ENCODE results near the gene PTPRN2.

DNA sequence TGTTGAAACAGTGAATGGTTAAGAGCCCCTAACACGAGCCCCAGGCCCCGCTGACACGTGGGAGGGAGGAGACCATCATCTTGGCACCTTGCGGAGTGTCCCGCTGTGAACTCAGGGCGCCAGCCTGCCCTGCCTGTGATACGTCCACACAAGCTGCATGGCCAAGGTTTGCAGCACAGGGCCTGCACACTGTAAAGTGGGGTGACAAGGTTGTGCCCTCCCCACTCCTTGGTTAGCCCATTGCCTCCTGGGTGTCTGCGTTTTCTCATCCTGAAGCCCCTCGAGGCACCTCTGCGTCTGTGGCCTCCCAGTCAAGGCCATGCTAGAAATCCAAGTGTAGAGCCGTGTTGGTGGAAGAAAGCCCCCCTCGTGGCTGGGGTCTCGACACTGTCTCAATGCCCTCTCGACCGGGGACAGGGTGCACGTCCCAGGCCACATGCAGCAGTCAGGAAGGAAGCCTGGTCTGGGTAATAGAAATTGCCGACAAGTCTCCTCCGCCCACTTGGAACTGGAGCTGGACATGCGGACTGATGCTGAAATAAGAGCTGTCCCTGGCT lies 1058.8 kb downstream of the PTPRN2 start:
- no peak for TF ChIP-seq GATA3 (IDR thresholded peaks at IDR 0.05; ENCODE audit: low read depth, low read length)
- TF ChIP-seq GATA2 (IDR thresholded peaks at IDR 0.05; ENCODE audit: low read depth, low read length): no peak

Measured in SH-SY5Y (cell line).